Measurements from ENCODE around the gene CWC27. TPM values are rescaled to one million over a fixed set of nuclear protein-coding genes. Genes with fewer than 3 reads are reported as not detected.
A peak's percentile ranks its signal among the peaks of the same experiment; 100 is the strongest.

The CWC27 gene
- total RNA-seq, 4 donors from 2014 or later = 12.3 to 21.2 (median 13.4) TPM

GRCh38 chr5:64980176-64980575 lies 211.4 kb downstream of the CWC27 start:
- no peaks in the 10 kb centered on the region for H3K27me3 ChIP-seq
- no peak for TF ChIP-seq EP300 (IDR thresholded peaks at IDR 0.05)
- TF ChIP-seq POLR2AphosphoS5 (IDR thresholded peaks at IDR 0.05) = no peak
- TF ChIP-seq POLR2A (IDR thresholded peaks at IDR 0.05; ENCODE audit: low read depth) = no peak
- TF ChIP-seq CTCF (IDR thresholded peaks at IDR 0.05) = no peak
- no peak overlapping the region for H3K4me3 ChIP-seq
- no peaks in the 10 kb centered on the region for H3K9me3 ChIP-seq
- no peaks in the 10 kb centered on the region for H3K4me1 ChIP-seq
- no peak overlapping the region for H3K27ac ChIP-seq (replicated peaks in 1 of 4)
- intact Hi-C loops (cut with DNase I) = no loop called here
- no peak for DNase-seq (ENCODE audit: extremely low spot score)
- H3K36me3 ChIP-seq = peaks cover 0 to 17% (median 4%) of the 10 kb centered on the region in 4 donors
- WGBS = 100% methylated on average over 2 of the region's 2 CpGs

- no peak for DNase-seq (ENCODE audit: extremely low spot score)
- Histone ChIP-seq H3K4me3 (no peak overlapping the region), H3K36me3 (peaks cover 0 to 5% (median 0%) of the 10 kb centered on the region in 4 donors), H3K9me3 (peaks cover 0 to 8% (median 4%) of the 10 kb centered on the region in 4 donors), H3K27ac (replicated peaks in 1 of 4) (no peak overlapping the region), H3K4me1 (no peaks in the 10 kb centered on the region), H3K27me3 (no peaks in the 10 kb centered on the region)
- TF ChIP-seq POLR2AphosphoS5 (IDR thresholded peaks at IDR 0.05) (no peak), EP300 (IDR thresholded peaks at IDR 0.05) (no peak), POLR2A (IDR thresholded peaks at IDR 0.05; ENCODE audit: low read depth) (no peak), CTCF (IDR thresholded peaks at IDR 0.05) (no peak)
- intact Hi-C loops (cut with DNase I) = no loop called here
- 92% methylated on average over 1 of the region's 1 CpG for WGBS
These were observed 219.0 kb downstream of the CWC27 start for GRCh38 chr5:64987768-64988167.

GRCh38 chr5:65009207-65009606 lies 240.5 kb downstream of the CWC27 start:
- peaks cover 7 to 48% (median 37%) of the 10 kb centered on the region in 4 donors for H3K4me1 ChIP-seq
- no peaks in the 10 kb centered on the region for H3K36me3 ChIP-seq
- H3K4me3 ChIP-seq = no peak overlapping the region
- no peaks in the 10 kb centered on the region for H3K9me3 ChIP-seq
- H3K27me3 ChIP-seq = no peaks in the 10 kb centered on the region
- no peak for TF ChIP-seq EP300 (IDR thresholded peaks at IDR 0.05)
- no peak for TF ChIP-seq CTCF (IDR thresholded peaks at IDR 0.05)
- no peak for TF ChIP-seq POLR2A (IDR thresholded peaks at IDR 0.05; ENCODE audit: low read depth)
- TF ChIP-seq POLR2AphosphoS5 (IDR thresholded peaks at IDR 0.05) = no peak
- H3K27ac ChIP-seq (replicated peaks in 1 of 4) = peak overlapping the region; percentile 9 to 53 (median 27)
- intact Hi-C loops (cut with DNase I) = no loop called here
- no peak for DNase-seq (ENCODE audit: extremely low spot score)
- WGBS = 71% methylated on average over 1 of the region's 1 CpG

- Histone ChIP-seq H3K9me3 (no peaks in the 10 kb centered on the region), H3K4me1 (peaks cover 7 to 64% (median 51%) of the 10 kb centered on the region in 4 donors), H3K4me3 (no peak overlapping the region), H3K27ac (replicated peaks in 1 of 4) (peak overlapping the region in 2 of 4 donors; percentile 42 to 53), H3K36me3 (no peaks in the 10 kb centered on the region), H3K27me3 (no peaks in the 10 kb centered on the region)
- WGBS = 100% methylated on average over 1 of the region's 1 CpG
- DNase-seq (ENCODE audit: extremely low spot score) = no peak
- intact Hi-C loops (cut with DNase I) = no loop called here
- TF ChIP-seq POLR2AphosphoS5 (IDR thresholded peaks at IDR 0.05) (no peak), EP300 (IDR thresholded peaks at IDR 0.05) (no peak), CTCF (IDR thresholded peaks at IDR 0.05) (no peak), POLR2A (IDR thresholded peaks at IDR 0.05; ENCODE audit: low read depth) (no peak)
These were observed 242.1 kb downstream of the CWC27 start for GRCh38 chr5:65010841-65011240.

- Histone ChIP-seq H3K27me3 (no peaks in the 10 kb centered on the region), H3K36me3 (no peaks in the 10 kb centered on the region), H3K4me3 (no peak overlapping the region), H3K4me1 (peaks cover 7 to 63% (median 53%) of the 10 kb centered on the region in 4 donors), H3K9me3 (no peaks in the 10 kb centered on the region), H3K27ac (replicated peaks in 1 of 4) (peak overlapping the region in 2 of 4 donors; percentile 16 to 19)
- DNase-seq (ENCODE audit: extremely low spot score) = no peak
- whole genome bisulfite sequencing = 50% methylated on average over 4 of the region's 4 CpGs
- intact Hi-C loops (cut with DNase I) = no loop called here
- no peak for TF ChIP-seq POLR2AphosphoS5 (IDR thresholded peaks at IDR 0.05)
- TF ChIP-seq CTCF (IDR thresholded peaks at IDR 0.05) = no peak
- TF ChIP-seq EP300 (IDR thresholded peaks at IDR 0.05) = no peak
- no peak for TF ChIP-seq POLR2A (IDR thresholded peaks at IDR 0.05; ENCODE audit: low read depth)
These were observed 243.7 kb downstream of the CWC27 start for GRCh38 chr5:65012301-65012892.

All from esophagus muscularis mucosa (tissue), 4 donors.